GM19397 (cell line): ENCODE results near the gene BBOX1.
"Not testable (repeated sequence)": the region's sequence is repeated elsewhere in the genome, so short reads cannot be mapped to it uniquely, and the experiment has no call there.

Source experiments
- ATAC-seq: cut with Tn5 transposase; IDR thresholded peaks from one replicate; pipeline ENCODE4 v1.9.1; 2021; ENCODE audit warnings: mild to moderate bottlenecking, moderate library complexity; ENCODE audit not compliant: unreplicated experiment

The BBOX1 gene

DNA sequence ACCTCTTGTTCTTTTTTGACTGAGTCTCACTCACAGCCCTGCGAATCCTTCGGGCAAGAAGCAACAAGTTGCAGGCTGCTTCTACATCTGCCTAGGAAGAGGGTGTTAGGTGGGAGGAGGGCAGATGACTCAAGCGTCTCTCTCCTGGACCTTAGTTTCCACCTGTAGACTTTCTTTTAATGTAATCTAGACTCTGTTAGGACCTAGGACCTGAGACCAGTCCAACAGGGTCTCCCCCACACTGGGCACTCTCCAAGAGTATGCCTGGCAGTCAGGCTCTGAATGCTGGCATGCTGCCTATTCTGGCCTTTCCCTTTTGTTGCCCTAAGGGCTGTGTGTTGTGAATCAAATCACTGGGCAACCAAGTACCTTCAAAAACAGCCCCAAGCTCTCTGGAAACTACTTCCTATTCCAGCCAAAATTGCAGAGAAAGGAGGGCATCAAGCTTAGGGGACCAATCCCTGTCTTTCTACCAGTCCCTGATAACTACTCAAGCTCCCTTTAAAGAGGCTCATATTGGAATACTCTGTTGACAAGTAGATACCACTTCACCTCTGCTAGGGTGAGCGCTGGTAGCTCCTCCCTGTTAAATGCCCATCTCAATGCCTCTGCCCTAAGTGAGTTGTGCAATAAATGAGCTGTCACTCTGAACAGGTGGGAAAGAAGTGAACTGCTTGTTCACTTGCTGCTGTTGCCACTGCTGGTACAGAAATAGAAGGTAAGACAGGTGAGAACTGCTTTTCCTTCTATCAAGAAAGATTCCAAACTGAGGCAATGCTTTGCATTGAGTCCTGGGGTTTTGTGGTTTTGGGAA, at the start of gene BBOX1:
Gene BBOX1, plus strand, starts transcription at position 514 of the 814 bp plus-strand sequence. CDS start 14,616 bp downstream, outside the sequence.
- no peak for ATAC-seq

DNA sequence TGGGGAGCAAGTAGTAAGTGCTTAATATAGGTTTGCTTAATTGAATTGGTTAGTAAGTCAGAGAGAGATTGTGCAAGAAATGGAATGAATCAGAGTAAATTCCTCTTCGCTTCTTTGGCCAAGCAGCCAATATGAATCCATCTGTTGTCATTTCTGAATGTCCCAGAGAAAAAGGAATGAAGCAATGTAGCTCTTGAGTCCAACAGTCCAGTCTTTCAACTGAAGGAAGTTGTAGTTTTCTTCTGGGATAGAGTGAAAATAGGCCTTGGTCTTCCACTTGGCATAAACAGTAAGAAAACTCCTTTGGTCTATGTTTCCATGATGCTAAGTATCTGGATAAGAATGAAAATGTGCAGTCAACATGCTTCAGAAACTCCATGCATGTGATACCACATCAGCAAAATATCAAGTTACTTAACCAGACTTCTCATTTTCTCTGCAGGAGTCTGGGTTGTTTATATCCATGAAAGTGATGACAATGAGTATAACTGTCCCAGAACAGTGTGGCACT, 48.5 kb upstream of the BBOX1 start:
- no peak for ATAC-seq

DNA sequence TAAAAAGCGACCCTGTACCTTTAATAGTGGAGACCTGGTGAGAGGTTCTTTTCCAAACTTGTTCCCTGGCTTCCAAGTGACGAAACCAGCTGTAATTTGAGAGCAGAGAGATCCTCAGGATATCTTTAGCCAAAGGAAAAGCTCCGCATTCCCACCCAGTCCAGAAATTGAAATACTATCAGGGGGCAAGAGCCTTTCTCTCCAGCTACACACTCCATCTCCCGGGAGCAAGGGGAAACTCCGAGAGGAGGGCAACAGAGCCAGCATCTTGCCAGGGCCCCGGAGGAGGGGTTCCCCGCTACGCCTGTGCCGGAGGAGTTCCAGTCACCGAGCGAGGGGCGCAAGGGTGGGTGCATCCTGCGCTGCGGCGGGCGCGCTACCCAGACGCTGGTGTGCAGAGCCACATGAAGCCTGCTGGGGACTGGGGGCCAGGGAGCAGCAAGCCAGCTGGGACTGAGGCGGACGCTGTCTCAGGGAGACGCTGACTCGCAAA, 46.6 kb upstream of the BBOX1 start, which contains the start of gene FIBIN:
Gene FIBIN, plus strand, starts transcription at position 148 of the 493 bp plus-strand sequence. CDS start 415 bp downstream, outside the sequence.
- no peak for ATAC-seq

- no peak for ATAC-seq
Measured at GRCh38 chr11:26994631-26995095, 46.0 kb upstream of the BBOX1 start.

- ATAC-seq = no peak
Measured at GRCh38 chr11:26995701-26996460, 44.7 kb upstream of the BBOX1 start.

DNA sequence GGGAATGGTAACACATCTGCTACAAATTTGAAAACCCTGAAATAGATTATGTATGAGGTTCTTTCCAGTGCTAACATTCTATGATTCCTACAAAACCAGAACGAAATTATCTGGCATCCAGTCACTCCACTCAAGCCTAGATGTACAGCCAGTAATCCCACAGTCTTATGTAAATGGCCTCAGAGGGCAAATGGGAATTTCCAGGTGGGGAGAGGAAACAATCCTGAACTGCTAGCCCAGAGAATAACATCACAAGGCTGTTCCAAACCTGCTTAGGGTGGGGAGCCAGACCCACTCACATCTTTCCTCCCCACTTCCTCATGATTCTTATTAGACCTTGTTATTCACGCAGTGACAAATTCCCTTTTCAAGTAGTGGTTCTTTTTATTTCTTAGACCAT, 43.2 kb upstream of the BBOX1 start:
- no peak for ATAC-seq

GRCh38 chr11:27001136-27001730, 39.4 kb upstream of the BBOX1 start:
- ATAC-seq = not testable (repeated sequence)

DNA sequence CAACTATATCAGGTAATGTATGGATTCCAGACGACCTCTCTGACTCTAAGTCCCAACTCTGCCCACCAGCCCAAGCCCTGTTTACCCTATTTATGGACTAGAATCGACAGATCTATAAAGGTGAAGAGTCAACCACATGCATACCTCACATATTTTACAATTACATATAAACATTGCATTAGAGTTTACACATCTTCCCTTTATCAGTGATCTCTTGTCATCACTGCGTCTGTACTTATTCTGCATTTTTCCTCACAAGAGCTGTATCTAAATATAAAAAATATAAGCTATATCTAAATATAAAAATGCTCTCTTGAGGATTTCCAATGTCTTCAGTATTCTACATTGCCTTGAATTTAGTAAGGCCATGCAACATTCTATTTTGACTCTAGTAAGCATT, 38.2 kb upstream of the BBOX1 start:
- no peak for ATAC-seq

GRCh38 chr11:27002838-27003237, 37.8 kb upstream of the BBOX1 start:
- no peak for ATAC-seq

GRCh38 chr11:27004103-27004502, 36.5 kb upstream of the BBOX1 start:
- no peak for ATAC-seq

- no peak for ATAC-seq
Measured at GRCh38 chr11:27008811-27009535, 31.6 kb upstream of the BBOX1 start.

DNA sequence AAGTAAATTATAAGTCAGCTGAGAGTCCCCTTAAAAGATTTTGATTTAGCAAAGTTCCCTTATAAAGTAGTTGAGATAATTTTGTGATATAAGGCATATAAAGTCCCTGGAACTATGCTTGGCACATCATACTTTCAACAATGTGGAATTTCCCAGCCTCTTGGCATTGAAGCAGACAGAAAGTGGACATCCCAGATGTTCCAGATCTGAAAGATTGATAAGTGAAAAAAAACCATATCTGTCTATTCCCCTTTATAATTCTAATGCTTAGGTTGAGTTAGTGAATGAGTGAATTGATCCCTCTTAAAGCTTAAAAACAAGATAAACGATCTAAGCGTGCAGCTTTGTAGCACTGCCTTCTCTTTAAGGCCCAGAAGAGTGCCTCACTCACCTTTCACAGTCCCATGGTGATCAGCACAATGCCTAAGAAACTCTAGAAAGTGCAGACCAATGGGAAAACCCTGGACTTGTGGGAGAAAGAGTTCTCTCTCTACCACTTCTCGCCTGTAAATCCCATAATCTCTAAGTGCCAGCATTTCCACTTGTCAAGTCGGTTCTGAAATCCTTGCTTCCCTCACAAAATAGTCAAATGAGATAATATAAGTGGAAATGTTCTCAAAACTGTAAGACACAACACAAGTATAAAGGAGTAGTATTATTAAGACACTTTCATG, 28.9 kb upstream of the BBOX1 start:
- no peak for ATAC-seq

GRCh38 chr11:27012234-27012921, 28.2 kb upstream of the BBOX1 start:
- ATAC-seq = no peak

GRCh38 chr11:27013781-27014361, 26.7 kb upstream of the BBOX1 start:
- no peak for ATAC-seq

- ATAC-seq = no peak
Measured at GRCh38 chr11:27018902-27019529, 21.6 kb upstream of the BBOX1 start.

GRCh38 chr11:27020751-27021150, 19.9 kb upstream of the BBOX1 start:
- ATAC-seq = no peak

DNA sequence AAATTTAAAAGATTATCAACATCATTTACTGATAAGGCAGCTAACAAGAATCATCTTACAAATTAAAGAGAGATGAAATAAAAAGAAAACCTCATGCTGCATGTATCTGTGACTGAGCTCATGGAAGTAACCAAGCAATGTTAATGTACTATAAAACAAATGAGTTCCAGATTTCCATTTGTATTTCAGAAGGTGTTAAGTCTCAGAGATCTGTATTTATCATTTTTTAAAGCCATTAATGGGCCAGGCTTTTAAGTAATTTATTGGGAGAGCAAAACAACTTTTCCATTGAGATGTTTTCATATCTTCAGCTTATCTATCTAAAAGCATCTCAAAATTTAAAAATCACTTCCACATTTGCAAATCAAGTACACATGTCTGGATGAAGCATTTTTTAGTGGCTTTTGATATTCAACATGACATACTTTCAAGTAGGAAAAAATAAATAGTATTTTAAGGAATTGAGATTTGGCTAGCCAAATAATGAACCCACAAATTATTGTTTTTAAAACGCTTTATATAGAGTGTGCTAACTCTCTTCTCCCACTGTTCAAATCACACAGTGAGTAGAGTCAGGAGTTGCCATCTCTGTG, 17.9 kb upstream of the BBOX1 start:
- ATAC-seq = no peak

GRCh38 chr11:27024865-27025264, 15.8 kb upstream of the BBOX1 start:
- no peak for ATAC-seq
